Vagina (tissue), 2 donors: Measurements from ENCODE around the gene BSG.

Source experiments
- CTCF ChIP-seq, 3 experiments: fragments of 450-650 bp in 2 of 3; fragments of 200-600 bp in 1 of 3; sonication (generic) in 1 of 3; IDR thresholded peaks; one replicate each; pipeline ENCODE4 v1.5.1; 2017 to 2019; ENCODE audit warnings: antibody characterized with exemption in 3 of 3, mild to moderate bottlenecking in 2 of 3, moderate library complexity in 2 of 3
- POLR2A ChIP-seq, 2 donors: fragments of 450-650 bp; IDR thresholded peaks; one replicate each; pipeline ENCODE4 v1.6.1; 2017; ENCODE audit warnings: antibody characterized with exemption in 2 of 2, mild to moderate bottlenecking in 2 of 2, moderate library complexity in 2 of 2
- POLR2AphosphoS5 ChIP-seq, 2 donors: sonication (generic); formaldehyde crosslinking; IDR thresholded peaks; one replicate each; pipeline ENCODE4 v1.9.0; 2017; ENCODE audit warnings: antibody characterized with exemption in 2 of 2, mild to moderate bottlenecking in 2 of 2, low read depth in 1 of 2; ENCODE audit not compliant: insufficient read depth in 1 of 2

GRCh38 chr19:628168-628567 lies 55.8 kb downstream of the BSG start:
- TF ChIP-seq CTCF (IDR thresholded peaks at IDR 0.05) (no peak), POLR2AphosphoS5 (IDR thresholded peaks at IDR 0.05; ENCODE audit: insufficient read depth in 1 of 2, low read depth in 1 of 2) (no peak), POLR2A (IDR thresholded peaks at IDR 0.05) (no peak)
